Large intestine (tissue), 3 donors: ENCODE measurements around the gene TENM3. TPM values are rescaled to one million over a fixed set of nuclear protein-coding genes. Genes with fewer than 3 reads are reported as not detected.

Experiments used
- DNase-seq, 2 donors: peaks; one replicate each; pipeline versions ENCODE4 v3.0.0 to v3.0.0-alpha.2; 2013
- H3K27ac ChIP-seq: one replicate; pipeline ENCODE4 v1.5.1; 2013; ENCODE audit warnings: low read length
- H3K27me3 ChIP-seq: 2 replicates; pipeline ENCODE4 v1.6.1; 2013; ENCODE audit warnings: low read length; ENCODE audit not compliant: control insufficient read depth, insufficient read depth
- H3K36me3 ChIP-seq: 2 replicates; pipeline ENCODE4 v1.6.1; 2013; ENCODE audit warnings: low read length; ENCODE audit not compliant: control insufficient read depth, insufficient read depth
- H3K4me1 ChIP-seq: one replicate; pipeline ENCODE4 v1.6.1; 2013; ENCODE audit warnings: low read length; ENCODE audit not compliant: control insufficient read depth, insufficient read depth
- H3K4me3 ChIP-seq: one replicate; pipeline ENCODE4 v1.5.1; 2013; ENCODE audit warnings: low read length
- H3K9me3 ChIP-seq: one replicate; pipeline ENCODE4 v1.6.1; 2013; ENCODE audit warnings: mild to moderate bottlenecking, low read depth, low read length, moderate library complexity; ENCODE audit not compliant: control insufficient read depth
- WGBS: methylation state at CpG from one replicate; pipeline ENCODE4 v1.1.5; 2013; ENCODE audit warnings: low lambda C conversion rate; ENCODE audit not compliant: insufficient coverage; 5-methylcytosine and 5-hydroxymethylcytosine counted together
- polyA plus RNA-seq: library from polyadenylated mRNA; unstranded; fragments of 120-200 nt; gene quantifications from one replicate; pipeline ENCODE4 v1.2.1, GENCODE V29; 2013

TENM3 gene
- polyA plus RNA-seq, 1 donor, result 11.9 TPM

GRCh38 chr4:182252220-182252619, 9.0 kb downstream of the TENM3 start:
- H3K27me3 ChIP-seq, result no peaks in the 10 kb centered on the region
- no peak overlapping the region for H3K4me3 ChIP-seq
- H3K9me3 ChIP-seq, result no peaks in the 10 kb centered on the region
- H3K27ac ChIP-seq, result no peak overlapping the region
- DNase-seq, result no peak
- H3K36me3 ChIP-seq, result no peaks in the 10 kb centered on the region
- H3K4me1 ChIP-seq, result no peaks in the 10 kb centered on the region
- WGBS, result 100% methylated on average over 2 of the region's 4 CpGs

- no peaks in the 10 kb centered on the region for H3K27me3 ChIP-seq
- H3K27ac ChIP-seq, result no peak overlapping the region
- 86% methylated on average over 1 of the region's 10 CpGs for WGBS
- no peak overlapping the region for H3K4me3 ChIP-seq
- H3K4me1 ChIP-seq, result no peaks in the 10 kb centered on the region
- DNase-seq, result no peak
- H3K36me3 ChIP-seq, result no peaks in the 10 kb centered on the region
- no peaks in the 10 kb centered on the region for H3K9me3 ChIP-seq
These were observed 11.0 kb downstream of the TENM3 start for GRCh38 chr4:182254026-182254780.

GRCh38 chr4:182255441-182256190, 12.4 kb downstream of the TENM3 start:
- no peaks in the 10 kb centered on the region for H3K27me3 ChIP-seq
- no peak overlapping the region for H3K27ac ChIP-seq
- no peak for DNase-seq
- no peak overlapping the region for H3K4me3 ChIP-seq
- H3K9me3 ChIP-seq, result no peaks in the 10 kb centered on the region
- 90% methylated on average over 6 of the region's 8 CpGs for WGBS
- H3K36me3 ChIP-seq, result no peaks in the 10 kb centered on the region
- no peaks in the 10 kb centered on the region for H3K4me1 ChIP-seq

- Histone ChIP-seq H3K27ac (no peak overlapping the region), H3K36me3 (no peaks in the 10 kb centered on the region), H3K4me1 (no peaks in the 10 kb centered on the region), H3K4me3 (no peak overlapping the region), H3K27me3 (no peaks in the 10 kb centered on the region), H3K9me3 (no peaks in the 10 kb centered on the region)
- no CpG with 5 or more reads among the region's 3 CpGs for WGBS
- DNase-seq, result no peak
These were observed 13.8 kb downstream of the TENM3 start for GRCh38 chr4:182257016-182257415.

GRCh38 chr4:182257503-182257902, 14.3 kb downstream of the TENM3 start:
- no peaks in the 10 kb centered on the region for H3K36me3 ChIP-seq
- no peak overlapping the region for H3K4me3 ChIP-seq
- no CpG with 5 or more reads among the region's 3 CpGs for WGBS
- DNase-seq, result no peak
- H3K27me3 ChIP-seq, result no peaks in the 10 kb centered on the region
- H3K9me3 ChIP-seq, result no peaks in the 10 kb centered on the region
- H3K4me1 ChIP-seq, result no peaks in the 10 kb centered on the region
- no peak overlapping the region for H3K27ac ChIP-seq

GRCh38 chr4:182258441-182259000, 15.3 kb downstream of the TENM3 start:
- H3K27me3 ChIP-seq, result no peaks in the 10 kb centered on the region
- no peak for DNase-seq
- WGBS, result 50% methylated on average over 2 of the region's 4 CpGs
- H3K27ac ChIP-seq, result no peak overlapping the region
- no peaks in the 10 kb centered on the region for H3K4me1 ChIP-seq
- no peaks in the 10 kb centered on the region for H3K9me3 ChIP-seq
- H3K36me3 ChIP-seq, result no peaks in the 10 kb centered on the region
- no peak overlapping the region for H3K4me3 ChIP-seq

- no peak overlapping the region for H3K27ac ChIP-seq
- no peak for DNase-seq
- H3K9me3 ChIP-seq, result no peaks in the 10 kb centered on the region
- no peak overlapping the region for H3K4me3 ChIP-seq
- no peaks in the 10 kb centered on the region for H3K36me3 ChIP-seq
- 90% methylated on average over 2 of the region's 8 CpGs for WGBS
- no peaks in the 10 kb centered on the region for H3K4me1 ChIP-seq
- H3K27me3 ChIP-seq, result no peaks in the 10 kb centered on the region
These were observed 18.5 kb downstream of the TENM3 start for GRCh38 chr4:182261651-182262223.

- WGBS, result no CpG with 5 or more reads among the region's 10 CpGs
- DNase-seq, result no peak
- Histone ChIP-seq H3K36me3 (no peaks in the 10 kb centered on the region), H3K4me1 (no peaks in the 10 kb centered on the region), H3K4me3 (no peak overlapping the region), H3K27ac (no peak overlapping the region), H3K9me3 (no peaks in the 10 kb centered on the region), H3K27me3 (no peaks in the 10 kb centered on the region)
These were observed 20.4 kb downstream of the TENM3 start for GRCh38 chr4:182263562-182263961.

GRCh38 chr4:182264139-182264752, 21.0 kb downstream of the TENM3 start:
- no peak for DNase-seq
- WGBS, result 100% methylated on average over 2 of the region's 13 CpGs
- no peaks in the 10 kb centered on the region for H3K9me3 ChIP-seq

GRCh38 chr4:182265881-182266280, 22.7 kb downstream of the TENM3 start:
- Histone ChIP-seq H3K27me3 (no peaks in the 10 kb centered on the region), H3K27ac (no peak overlapping the region), H3K36me3 (no peaks in the 10 kb centered on the region), H3K4me3 (no peak overlapping the region), H3K9me3 (no peaks in the 10 kb centered on the region), H3K4me1 (peaks cover 5% of the 10 kb centered on the region)
- 80% methylated on average over 3 of the region's 3 CpGs for WGBS
- no peak for DNase-seq

More at GRCh38 chr4:182264139-182264752, 21.0 kb downstream of the TENM3 start:
- H3K4me1 ChIP-seq, result peaks cover 3% of the 10 kb centered on the region
- H3K4me3 ChIP-seq, result no peak overlapping the region
- H3K27me3 ChIP-seq, result no peaks in the 10 kb centered on the region
- no peaks in the 10 kb centered on the region for H3K36me3 ChIP-seq
- H3K27ac ChIP-seq, result no peak overlapping the region
